Measurements from ENCODE around the gene CAMSAP1.

DNA sequence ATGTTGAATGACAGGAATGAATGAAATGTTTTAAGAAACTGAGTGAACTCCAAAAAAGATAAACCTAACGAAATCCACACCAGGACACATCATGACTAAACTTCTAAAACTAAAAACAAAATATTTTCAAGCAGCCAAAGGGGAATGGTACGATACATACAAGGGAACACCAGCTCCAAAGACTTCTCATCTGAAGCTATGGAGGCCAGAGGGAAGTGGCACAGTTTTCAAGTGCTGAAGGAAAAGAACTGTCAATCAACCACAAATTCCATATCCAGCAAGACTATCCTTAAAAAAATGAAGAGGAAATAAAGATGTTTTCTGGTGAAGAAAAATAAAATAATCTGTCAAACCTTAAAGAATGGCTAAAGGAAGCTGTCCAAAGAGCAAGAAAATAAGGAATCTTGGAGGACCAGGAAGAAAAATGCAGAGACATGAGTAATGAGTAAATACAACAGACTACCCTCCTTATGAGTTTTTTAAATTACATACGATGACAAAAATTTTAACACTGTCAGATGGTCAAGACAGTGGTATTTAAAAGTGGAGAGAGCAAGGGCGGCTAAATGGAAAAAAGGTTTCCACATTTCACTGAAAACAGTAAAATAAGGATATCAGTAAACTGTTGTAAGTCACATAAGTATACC, 12.0 kb downstream of the CAMSAP1 start:
- no peak for TF ChIP-seq POLR2A (IDR thresholded peaks at IDR 0.05)
- TF ChIP-seq, protein P1, sequence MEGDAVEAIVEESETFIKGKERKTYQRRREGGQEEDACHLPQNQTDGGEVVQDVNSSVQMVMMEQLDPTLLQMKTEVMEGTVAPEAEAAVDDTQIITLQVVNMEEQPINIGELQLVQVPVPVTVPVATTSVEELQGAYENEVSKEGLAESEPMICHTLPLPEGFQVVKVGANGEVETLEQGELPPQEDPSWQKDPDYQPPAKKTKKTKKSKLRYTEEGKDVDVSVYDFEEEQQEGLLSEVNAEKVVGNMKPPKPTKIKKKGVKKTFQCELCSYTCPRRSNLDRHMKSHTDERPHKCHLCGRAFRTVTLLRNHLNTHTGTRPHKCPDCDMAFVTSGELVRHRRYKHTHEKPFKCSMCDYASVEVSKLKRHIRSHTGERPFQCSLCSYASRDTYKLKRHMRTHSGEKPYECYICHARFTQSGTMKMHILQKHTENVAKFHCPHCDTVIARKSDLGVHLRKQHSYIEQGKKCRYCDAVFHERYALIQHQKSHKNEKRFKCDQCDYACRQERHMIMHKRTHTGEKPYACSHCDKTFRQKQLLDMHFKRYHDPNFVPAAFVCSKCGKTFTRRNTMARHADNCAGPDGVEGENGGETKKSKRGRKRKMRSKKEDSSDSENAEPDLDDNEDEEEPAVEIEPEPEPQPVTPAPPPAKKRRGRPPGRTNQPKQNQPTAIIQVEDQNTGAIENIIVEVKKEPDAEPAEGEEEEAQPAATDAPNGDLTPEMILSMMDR (IDR thresholded peaks at IDR 0.05), result no peak
